K562 (cell line): Measurements from ENCODE around the gene SUFU. TPM values are rescaled to one million over a fixed set of nuclear protein-coding genes. Genes with fewer than 3 reads are reported as not detected.

Experiments used
- BACH1 ChIP-seq: fragments of 200-800 bp; sonication (Bioruptor generic); IDR thresholded peaks from 2 replicates; pipeline ENCODE4 v1.6.1; 2016; ENCODE audit warnings: missing genetic modification characterization, missing compliant biosample characterization
- CEBPB ChIP-seq: fragments of 450-650 bp; IDR thresholded peaks from 2 replicates; pipeline ENCODE4 v1.6.1; 2016; ENCODE audit warnings: missing genetic modification characterization, missing compliant biosample characterization
- FOXK1 ChIP-seq: sonication (generic); formaldehyde crosslinking; IDR thresholded peaks from 2 replicates; pipeline ENCODE4 v1.8.0; 2022; ENCODE audit warnings: missing genetic modification reagents, mild to moderate bottlenecking, borderline replicate concordance
- HDAC8 ChIP-seq: fragments of 450-650 bp; IDR thresholded peaks from 2 replicates; pipeline ENCODE4 v1.6.1; 2016; ENCODE audit warnings: mild to moderate bottlenecking, missing genetic modification characterization, moderate library complexity, missing compliant biosample characterization
- KLF6 ChIP-seq: fragments of 250-450 bp; sonication (Bioruptor Pico); IDR thresholded peaks from 2 replicates; pipeline ENCODE4 v1.4.0; 2020; ENCODE audit warnings: mild to moderate bottlenecking, moderate library complexity, borderline replicate concordance
- MCM7 ChIP-seq, 2 experiments: fragments of 450-650 bp; IDR thresholded peaks; 2 replicates each; pipeline ENCODE4 v1.6.1; 2016 to 2018
- NR2C1 ChIP-seq, 2 experiments: fragments of 450-650 bp; IDR thresholded peaks; 2 replicates each; pipeline ENCODE4 v1.6.1; 2017; ENCODE audit warnings: mild to moderate bottlenecking in 2 of 2, antibody characterized with exemption in 1 of 2, inconsistent platforms in 1 of 2, missing compliant biosample characterization in 1 of 2, missing genetic modification characterization in 1 of 2
- SPI1 ChIP-seq: IDR thresholded peaks from 2 replicates; pipeline ENCODE4 v1.6.1; 2011; ENCODE audit warnings: low read depth, low read length, control low read depth, borderline replicate concordance
- STAT5B ChIP-seq: fragments of 250-450 bp; sonication (Bioruptor Pico); IDR thresholded peaks from 2 replicates; pipeline ENCODE4 v1.8.0; 2021; ENCODE audit warnings: mild to moderate bottlenecking, inconsistent platforms
- ZC3H8 ChIP-seq: fragments of 450-650 bp; IDR thresholded peaks from 2 replicates; pipeline ENCODE4 v1.6.1; 2017
- polyA plus RNA-seq, 8 experiments: library from polyadenylated mRNA; depleted of rRNA in 4 of 8; stranded (reverse) in 5 of 8; unstranded in 3 of 8; fragments of >200 nt; fragmentation: Nextera tagmentation in 2 of 8; fragmentation: Illumina TruSeq in 1 of 8; extraction: Ambion mirVana in 2 of 8; extraction: Trizol in 1 of 8; gene quantifications; 2 replicates each; pipeline versions ENCODE4 v1.2.1 to v1.2.3, GENCODE V29; 2011 to 2014; ENCODE audit warnings: inconsistent platforms in 1 of 8, missing spikeins in 1 of 8
- total RNA-seq, 7 experiments: library from RNA; depleted of rRNA in 6 of 7; stranded (reverse); fragments of >200 nt in 6 of 7; fragmentation: Illumina TruSeq in 2 of 7; extraction: Trizol in 2 of 7; gene quantifications; 2 replicates each; pipeline versions ENCODE4 v1.2.1 to v1.2.3, GENCODE V29; 2011 to 2021; ENCODE audit warnings: low replicate concordance in 1 of 7
- TF ChIP-seq, protein P1 (sequence below): fragments of 250-450 bp; sonication (Bioruptor Pico); IDR thresholded peaks from 2 replicates; pipeline ENCODE4 v1.5.0; 2020; ENCODE audit warnings: mild to moderate bottlenecking, borderline replicate concordance
- TF ChIP-seq, protein P2 (sequence below): sonication (generic); formaldehyde crosslinking; IDR thresholded peaks from 2 replicates; pipeline ENCODE4 v1.8.1; 2023; ENCODE audit warnings: mild to moderate bottlenecking, missing genetic modification reagents
- TF ChIP-seq, protein P3 (sequence below): fragments of 450-650 bp; formaldehyde crosslinking; conservative IDR thresholded peaks from 2 replicates; pipeline ENCODE4 v1.4.0; 2022; ENCODE audit warnings: mild to moderate bottlenecking, missing genetic modification characterization
- TF ChIP-seq, protein P4 (sequence below), 2 experiments: fragments of 450-650 bp; IDR thresholded peaks; 2 replicates each; pipeline ENCODE4 v1.6.1; 2016; ENCODE audit warnings: mild to moderate bottlenecking in 2 of 2, borderline replicate concordance in 1 of 2, low read depth in 1 of 2, moderate library complexity in 1 of 2

Gene SUFU
- total and polyA plus RNA-seq, 9 of the 15 experiments (the other 6 are each of a cell fraction or from before 2014, with no cell fraction given): 0.59 to 6.3 (median 0.82) TPM

DNA sequence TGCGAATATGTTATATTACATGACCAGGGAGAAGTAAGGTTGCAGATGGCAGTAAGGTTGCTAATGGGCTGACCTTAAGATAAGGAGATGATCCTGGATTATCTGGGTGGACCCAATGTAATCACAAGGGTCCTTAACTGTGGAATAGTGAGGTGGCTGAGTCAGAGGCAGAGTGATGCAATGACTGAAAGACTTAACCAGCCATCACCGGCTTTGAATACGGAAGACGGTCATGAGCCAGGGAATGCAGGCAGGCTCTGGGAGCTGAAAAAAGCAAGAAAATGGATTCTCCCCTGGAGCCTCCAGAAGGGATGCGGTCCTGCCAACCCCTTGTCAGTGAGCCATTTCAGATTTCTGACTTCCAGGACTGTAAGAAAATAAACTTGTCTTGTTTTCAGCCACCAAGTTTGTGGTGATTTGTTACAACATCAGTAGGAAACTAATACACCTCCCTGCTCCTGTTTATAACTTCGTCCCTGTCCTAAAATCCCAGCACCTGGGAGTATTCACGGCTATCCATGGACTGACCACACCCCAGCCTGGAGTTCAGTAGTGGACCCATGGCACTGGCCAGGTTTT is 47.8 kb upstream of the SUFU start (continued):
- TF ChIP-seq, protein P1, sequence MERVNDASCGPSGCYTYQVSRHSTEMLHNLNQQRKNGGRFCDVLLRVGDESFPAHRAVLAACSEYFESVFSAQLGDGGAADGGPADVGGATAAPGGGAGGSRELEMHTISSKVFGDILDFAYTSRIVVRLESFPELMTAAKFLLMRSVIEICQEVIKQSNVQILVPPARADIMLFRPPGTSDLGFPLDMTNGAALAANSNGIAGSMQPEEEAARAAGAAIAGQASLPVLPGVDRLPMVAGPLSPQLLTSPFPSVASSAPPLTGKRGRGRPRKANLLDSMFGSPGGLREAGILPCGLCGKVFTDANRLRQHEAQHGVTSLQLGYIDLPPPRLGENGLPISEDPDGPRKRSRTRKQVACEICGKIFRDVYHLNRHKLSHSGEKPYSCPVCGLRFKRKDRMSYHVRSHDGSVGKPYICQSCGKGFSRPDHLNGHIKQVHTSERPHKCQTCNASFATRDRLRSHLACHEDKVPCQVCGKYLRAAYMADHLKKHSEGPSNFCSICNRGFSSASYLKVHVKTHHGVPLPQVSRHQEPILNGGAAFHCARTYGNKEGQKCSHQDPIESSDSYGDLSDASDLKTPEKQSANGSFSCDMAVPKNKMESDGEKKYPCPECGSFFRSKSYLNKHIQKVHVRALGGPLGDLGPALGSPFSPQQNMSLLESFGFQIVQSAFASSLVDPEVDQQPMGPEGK: peak; percentile 20; the same call in 1 of the 2 replicates
- TF ChIP-seq, protein P2, sequence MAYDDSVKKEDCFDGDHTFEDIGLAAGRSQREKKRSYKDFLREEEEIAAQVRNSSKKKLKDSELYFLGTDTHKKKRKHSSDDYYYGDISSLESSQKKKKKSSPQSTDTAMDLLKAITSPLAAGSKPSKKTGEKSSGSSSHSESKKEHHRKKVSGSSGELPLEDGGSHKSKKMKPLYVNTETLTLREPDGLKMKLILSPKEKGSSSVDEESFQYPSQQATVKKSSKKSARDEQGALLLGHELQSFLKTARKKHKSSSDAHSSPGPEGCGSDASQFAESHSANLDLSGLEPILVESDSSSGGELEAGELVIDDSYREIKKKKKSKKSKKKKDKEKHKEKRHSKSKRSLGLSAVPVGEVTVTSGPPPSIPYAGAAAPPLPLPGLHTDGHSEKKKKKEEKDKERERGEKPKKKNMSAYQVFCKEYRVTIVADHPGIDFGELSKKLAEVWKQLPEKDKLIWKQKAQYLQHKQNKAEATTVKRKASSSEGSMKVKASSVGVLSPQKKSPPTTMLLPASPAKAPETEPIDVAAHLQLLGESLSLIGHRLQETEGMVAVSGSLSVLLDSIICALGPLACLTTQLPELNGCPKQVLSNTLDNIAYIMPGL (CRISPR knock-in tag): no peak
- TF ChIP-seq SPI1: no peak
- TF ChIP-seq, protein P3, sequence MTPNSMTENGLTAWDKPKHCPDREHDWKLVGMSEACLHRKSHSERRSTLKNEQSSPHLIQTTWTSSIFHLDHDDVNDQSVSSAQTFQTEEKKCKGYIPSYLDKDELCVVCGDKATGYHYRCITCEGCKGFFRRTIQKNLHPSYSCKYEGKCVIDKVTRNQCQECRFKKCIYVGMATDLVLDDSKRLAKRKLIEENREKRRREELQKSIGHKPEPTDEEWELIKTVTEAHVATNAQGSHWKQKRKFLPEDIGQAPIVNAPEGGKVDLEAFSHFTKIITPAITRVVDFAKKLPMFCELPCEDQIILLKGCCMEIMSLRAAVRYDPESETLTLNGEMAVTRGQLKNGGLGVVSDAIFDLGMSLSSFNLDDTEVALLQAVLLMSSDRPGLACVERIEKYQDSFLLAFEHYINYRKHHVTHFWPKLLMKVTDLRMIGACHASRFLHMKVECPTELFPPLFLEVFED (CRISPR knock-in tag): 0 out of 2 replicates have a peak, but pooled peaks have one; percentile 29
- TF ChIP-seq, protein P4, sequence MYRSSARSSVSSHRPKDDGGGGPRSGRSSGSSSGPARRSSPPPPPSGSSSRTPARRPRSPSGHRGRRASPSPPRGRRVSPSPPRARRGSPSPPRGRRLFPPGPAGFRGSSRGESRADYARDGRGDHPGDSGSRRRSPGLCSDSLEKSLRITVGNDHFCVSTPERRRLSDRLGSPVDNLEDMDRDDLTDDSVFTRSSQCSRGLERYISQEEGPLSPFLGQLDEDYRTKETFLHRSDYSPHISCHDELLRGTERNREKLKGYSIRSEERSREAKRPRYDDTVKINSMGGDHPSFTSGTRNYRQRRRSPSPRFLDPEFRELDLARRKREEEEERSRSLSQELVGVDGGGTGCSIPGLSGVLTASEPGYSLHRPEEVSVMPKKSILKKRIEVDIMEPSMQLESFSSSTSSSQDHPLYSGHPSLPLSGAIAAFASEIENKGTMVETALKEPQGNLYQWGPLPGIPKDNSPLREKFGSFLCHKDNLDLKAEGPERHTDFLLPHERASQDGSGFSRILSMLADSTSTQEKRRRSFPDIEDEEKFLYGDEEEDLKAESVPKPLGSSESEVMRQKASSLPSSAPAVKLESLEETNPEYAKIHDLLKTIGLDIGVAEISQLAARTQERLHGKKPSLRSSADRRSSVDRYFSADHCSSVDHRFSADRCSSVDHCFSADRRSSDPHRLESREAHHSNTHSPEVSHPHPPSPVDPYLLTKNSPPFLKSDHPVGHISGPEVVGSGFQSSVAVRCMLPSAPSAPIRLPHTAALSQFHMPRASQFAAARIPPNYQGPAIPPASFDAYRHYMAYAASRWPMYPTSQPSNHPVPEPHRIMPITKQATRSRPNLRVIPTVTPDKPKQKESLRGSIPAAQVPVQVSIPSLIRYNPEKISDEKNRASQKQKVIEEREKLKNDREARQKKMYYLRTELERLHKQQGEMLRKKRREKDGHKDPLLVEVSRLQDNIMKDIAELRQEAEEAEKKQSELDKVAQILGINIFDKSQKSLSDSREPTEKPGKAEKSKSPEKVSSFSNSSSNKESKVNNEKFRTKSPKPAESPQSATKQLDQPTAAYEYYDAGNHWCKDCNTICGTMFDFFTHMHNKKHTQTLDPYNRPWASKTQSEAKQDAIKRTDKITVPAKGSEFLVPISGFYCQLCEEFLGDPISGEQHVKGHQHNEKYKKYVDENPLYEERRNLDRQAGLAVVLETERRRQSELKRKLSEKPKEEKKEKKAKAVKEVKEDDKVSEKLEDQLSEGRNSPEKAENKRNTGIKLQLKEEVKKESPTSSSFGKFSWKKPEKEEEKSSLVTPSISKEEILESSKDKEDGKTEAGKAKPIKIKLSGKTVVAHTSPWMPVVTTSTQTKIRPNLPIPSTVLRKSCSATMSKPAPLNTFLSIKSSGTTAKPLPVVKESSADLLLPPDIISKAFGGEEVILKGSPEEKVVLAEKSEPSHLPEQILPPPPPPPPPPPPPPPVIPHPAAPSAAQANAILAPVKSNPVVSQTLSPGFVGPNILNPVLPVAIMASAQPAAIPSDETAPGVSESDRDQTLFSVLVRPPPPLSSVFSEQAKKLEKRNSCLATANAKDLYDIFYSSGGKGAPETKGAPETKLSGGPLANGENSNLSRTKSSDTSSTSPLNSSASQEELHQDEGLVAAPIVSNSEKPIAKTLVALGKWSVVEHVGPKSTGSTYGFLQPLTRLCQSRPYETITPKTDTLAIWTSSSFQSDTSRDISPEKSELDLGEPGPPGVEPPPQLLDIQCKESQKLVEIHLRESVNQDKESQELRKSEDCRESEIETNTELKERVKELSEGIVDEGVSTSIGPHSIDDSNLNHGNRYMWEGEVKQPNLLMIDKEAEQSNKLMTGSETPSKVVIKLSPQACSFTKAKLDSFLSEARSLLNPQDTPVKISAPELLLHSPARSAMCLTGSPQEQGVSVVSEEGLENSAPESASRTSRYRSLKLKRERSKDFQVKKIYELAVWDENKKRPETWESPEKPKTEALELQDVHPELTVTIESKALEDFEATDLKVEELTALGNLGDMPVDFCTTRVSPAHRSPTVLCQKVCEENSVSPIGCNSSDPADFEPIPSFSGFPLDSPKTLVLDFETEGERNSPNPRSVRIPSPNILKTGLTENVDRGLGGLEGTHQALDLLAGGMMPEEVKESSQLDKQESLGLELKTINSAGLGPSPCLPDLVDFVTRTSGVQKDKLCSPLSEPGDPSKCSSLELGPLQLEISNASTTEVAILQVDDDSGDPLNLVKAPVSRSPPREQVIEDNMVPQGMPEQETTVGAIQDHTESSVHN (IDR thresholded peaks at IDR 0.05; ENCODE audit: borderline replicate concordance in 1 of 2, low read depth in 1 of 2): peak in 1 of 2 experiments; percentile 65; a peak in 1 of 4 replicates
- TF ChIP-seq BACH1: peak; percentile 41; the same call in 1 of the 2 replicates
- no peak for TF ChIP-seq STAT5B (CRISPR knock-in tag)
- peak; percentile 74; the same call in 1 of the 2 replicates for TF ChIP-seq KLF6 (CRISPR knock-in tag)
- TF ChIP-seq ZC3H8: no peak
- peak; percentile 98 for TF ChIP-seq CEBPB (tag)
- no peak for TF ChIP-seq FOXK1
- TF ChIP-seq HDAC8 (tag): no peak
- no peak for TF ChIP-seq MCM7 (IDR thresholded peaks at IDR 0.05)
- TF ChIP-seq NR2C1 (IDR thresholded peaks at IDR 0.05): peak; percentile 47; the same call in 1 of the 2 replicates
- TF ChIP-seq NR2C1 (tag; IDR thresholded peaks at IDR 0.05): peak; percentile 86
